M059J (cell line): Measurements from ENCODE around the gene VN1R2. TPM values are rescaled to one million over a fixed set of nuclear protein-coding genes. Genes with fewer than 3 reads are reported as not detected.
"Not testable (repeated sequence)": the region's sequence is repeated elsewhere in the genome, so short reads cannot be mapped to it uniquely, and the experiment has no call there.

Experiments
- DNase-seq: peaks from one replicate; pipeline ENCODE4 v3.0.0-alpha.2; 2012; ENCODE audit warnings: low read depth
- total RNA-seq: library from RNA; depleted of rRNA; stranded (reverse); fragments of >200 nt; shearing (Covaris generic); gene quantifications from 2 replicates; pipeline ENCODE4 v1.2.3, GENCODE V29; 2014; rRNA removed

Gene VN1R2, protein sequence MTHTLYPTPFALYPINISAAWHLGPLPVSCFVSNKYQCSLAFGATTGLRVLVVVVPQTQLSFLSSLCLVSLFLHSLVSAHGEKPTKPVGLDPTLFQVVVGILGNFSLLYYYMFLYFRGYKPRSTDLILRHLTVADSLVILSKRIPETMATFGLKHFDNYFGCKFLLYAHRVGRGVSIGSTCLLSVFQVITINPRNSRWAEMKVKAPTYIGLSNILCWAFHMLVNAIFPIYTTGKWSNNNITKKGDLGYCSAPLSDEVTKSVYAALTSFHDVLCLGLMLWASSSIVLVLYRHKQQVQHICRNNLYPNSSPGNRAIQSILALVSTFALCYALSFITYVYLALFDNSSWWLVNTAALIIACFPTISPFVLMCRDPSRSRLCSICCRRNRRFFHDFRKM
- not detected in 2 replicates for total RNA-seq

DNA sequence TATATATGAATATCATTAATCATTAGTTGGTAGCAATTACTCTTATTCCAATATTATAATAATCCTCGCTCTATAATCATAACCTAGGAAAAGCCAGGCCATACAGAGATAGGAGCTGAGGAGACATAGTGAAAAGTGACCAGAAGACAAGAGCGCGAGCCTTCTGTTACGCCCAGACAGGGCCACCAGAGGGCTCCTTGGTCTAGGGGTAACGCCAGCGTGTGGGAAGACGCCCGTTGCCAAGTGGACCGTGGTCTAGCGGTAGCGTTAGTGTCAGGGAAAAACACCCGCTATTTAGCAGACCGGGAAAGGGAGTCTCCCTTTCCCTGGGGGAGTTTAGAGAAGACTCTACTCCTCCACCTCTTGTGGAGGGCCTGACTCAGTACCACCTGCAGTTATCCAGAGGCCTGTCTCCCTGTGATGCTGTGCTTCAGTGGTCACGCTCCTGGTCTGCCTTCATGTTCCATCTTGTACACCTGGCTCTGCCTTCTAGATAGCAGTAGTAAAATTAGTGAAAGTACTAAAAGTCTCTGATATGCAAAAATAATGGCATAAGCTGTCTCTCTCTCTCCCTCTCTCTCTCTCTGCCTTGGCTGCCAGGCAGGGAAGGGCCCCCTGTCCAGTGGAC is at the start of gene VN1R2:
TSS of gene VN1R2 (plus strand) at position 578 of the 628 bp plus-strand sequence. CDS start 84 bp downstream, outside the sequence.
- DNase-seq: not testable (repeated sequence)

DNA sequence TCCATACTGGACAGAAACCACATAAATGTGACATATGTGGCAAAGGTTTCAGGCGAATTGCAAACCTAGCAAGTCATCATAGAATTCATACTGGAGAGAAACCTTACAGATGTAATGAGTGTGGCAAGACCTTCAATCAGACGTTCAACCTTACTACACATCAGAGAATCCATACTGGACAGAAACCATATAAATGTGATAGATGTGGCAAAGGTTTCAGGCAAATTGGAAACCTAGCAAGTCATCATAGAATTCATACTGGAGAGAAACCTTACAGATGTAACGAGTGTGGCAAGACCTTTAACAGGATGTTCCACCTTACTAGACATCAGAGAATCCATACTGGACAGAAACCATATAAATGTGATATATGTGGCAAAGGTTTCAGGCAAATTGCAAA is 46.5 kb upstream of the VN1R2 start:
- DNase-seq: not testable (repeated sequence)

DNA sequence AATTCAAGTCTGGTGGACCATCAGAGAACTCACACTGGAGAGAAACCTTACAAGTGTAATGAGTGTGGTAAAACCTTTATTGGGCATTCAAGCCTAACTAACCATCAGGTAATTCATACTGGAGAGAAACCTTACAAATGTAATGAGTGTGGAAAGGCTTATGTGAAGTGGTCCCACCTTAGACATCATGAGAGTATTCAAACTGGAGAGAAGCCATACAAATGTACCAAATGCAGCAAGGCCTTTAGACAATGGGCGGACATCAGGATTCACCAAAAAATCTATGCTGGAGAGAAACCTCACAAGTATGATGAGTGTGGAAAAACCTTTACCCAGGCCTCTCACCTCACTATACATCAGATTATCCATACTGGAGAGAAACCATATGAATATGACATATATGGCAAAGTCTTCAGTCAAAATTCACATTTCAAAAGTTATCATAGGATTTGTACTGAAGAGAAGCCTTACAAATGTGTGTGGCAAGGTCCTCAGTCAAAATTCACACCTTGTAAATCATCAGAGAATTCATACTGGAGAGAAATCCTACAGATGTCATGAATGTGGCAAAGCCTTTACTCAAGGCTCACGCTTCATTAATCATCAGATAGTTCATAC is 45.3 kb upstream of the VN1R2 start:
- DNase-seq: no peak

DNA sequence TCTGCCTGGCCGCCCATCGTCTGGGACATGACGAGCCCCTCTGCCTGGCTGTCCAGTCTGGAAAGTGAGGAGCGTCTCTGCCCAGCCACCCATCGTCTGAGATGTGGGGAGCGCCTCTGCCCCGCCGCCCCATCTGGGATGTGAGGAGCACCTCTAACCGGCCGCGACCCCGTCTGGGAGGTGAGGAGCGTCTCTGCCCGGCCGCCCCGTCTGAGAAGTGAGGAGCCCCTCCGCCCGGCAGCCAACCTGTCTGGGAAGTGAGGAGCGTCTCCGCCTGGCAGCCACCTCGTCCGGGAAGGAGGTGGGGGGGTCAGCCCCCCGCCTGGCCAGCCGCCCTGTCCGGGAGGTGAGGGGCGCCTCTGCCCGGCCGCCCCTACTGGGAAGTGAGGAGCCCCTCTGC is 35.4 kb upstream of the VN1R2 start:
- not testable (repeated sequence) for DNase-seq

DNA sequence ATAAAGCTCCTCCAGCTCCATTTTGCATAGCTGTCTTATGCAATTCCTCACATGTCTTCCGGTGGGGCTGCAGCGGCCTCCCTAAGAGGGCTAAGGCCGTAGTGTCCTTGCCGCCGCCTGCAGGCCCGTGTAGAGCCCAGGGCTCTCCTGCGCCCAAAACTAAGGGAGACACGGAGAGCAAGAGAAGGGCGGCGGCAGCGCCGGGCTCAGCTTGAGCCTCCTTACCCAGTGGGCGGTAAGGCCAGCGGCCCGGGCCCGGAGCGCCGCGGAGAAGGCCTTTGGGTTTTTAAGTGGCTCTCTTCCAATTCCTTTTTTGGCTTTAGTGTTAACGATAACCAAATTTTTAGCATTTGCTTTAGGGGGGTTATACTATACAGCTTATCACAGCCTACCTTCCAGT is 33.5 kb upstream of the VN1R2 start:
- DNase-seq: no peak

DNA sequence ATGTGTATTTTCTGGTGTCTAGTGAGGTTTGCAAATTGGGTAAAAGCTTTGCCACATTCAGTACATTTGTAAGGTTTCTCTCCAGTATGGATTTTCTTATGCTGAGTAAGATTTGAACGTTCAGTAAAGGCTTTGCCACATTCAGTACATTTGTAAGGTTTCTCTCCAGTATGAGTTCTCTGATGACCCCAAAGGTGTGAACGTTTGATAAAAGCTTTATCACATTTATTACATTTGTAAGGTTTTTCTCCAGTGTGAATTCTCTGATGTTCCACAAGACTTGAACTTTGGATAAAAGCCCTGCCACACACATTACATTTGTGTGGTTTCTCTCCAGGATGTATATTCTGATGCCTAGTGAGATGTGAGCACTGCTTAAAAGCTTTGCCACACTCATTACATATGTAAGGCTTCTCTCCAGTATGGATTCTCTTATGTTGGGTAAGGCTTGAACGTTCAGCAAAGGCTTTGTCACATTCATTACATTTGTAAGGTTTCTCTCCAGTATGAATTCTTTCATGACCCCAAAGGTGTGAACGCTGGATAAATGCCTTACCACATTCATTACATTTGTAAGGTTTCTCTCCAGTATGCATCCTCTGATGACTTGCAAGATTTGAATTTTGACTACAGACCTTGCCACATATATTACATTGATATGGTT is 20.8 kb upstream of the VN1R2 start:
- no peak for DNase-seq

DNA sequence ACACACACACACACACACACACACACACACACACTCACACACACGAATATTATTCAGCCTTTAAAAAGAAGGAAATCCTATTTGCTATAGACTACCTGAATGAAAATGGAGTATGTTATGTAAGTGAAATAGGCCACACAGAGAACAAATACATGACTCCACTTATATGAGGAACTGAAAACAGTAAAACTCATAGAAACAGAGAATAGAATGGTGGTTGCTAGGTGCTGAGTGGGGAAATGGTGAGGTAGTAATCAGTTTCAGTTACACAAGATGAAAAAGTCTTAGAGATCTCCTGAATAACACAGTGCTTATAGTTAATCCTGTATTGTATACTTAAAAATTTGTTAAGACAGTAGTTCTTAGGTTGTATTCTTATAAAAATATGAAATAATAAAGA is 11.6 kb upstream of the VN1R2 start:
- no peak for DNase-seq

DNA sequence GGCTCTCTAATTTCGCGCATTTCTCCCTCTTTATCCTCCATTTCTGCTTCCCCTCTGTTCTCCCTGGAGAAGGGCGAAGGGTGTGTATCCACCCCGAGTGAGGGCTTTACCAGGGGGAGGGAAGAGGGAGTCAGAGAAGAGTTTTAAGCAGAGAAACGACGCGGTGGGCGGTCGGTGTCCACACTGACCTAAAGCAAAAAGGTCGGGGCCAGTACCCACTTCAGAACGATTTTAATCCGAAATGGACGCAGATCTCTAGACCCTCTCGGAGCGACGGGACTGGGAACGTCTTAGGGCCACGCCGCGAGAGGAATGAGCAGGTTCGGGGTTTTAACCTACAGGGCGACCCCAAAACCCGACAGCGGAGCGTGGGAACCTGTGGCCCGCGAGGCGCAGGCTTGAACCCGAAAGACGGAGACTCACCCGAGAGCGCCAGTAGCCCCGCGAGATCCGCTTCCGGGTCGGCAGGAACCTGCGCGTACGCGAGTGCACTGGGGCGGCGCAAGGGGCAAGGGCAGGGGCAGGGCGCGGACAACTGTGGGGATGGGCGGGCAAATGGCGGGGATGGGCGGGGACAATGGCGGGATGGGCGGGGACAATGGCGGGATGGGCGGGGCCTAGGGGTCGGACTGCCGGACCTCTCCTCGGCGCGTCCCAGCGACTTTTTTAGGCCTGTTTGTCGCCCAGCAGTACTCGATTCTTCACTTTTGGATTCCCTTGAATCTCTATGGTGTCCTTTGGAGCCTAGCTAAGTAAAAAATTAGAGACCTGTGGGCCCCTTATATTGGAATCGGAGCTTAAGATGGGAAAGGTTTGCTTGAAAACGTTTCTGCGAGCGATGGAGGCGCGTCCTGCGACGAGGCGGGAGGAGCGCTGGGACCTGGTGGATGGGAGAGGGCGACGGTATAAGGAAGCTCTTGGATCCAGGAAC is 3.4 kb upstream of the VN1R2 start, which contains the start of gene ZNF677:
TSS of gene ZNF677 (minus strand) at position 463 of the 931 bp plus-strand sequence. CDS start 3,323 bp downstream, outside the sequence.
- peak; percentile 70 for DNase-seq

DNA sequence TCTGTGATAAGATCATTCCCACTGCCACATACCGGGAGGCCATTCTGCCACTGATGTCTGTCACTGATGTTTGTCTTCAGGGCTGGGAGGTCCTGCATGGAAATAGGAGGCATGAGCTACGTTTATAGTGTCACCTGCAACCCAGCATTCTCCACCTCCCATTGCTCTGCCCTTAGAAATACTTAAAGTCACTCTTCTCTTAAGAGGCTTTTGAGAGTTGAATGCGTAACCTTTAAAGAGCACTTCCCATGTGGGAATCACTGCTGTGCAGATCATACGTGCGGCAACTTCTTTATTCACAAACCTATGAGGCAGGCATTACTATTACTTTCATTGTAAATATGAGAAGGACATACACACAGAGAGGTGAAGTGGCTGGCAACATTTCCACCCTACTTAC is 9.5 kb downstream of the VN1R2 start, which contains the start of gene VN1R4:
TSS of gene VN1R4 (minus strand) at position 101 of the 400 bp plus-strand sequence. CDS start at position 43, 58 bp downstream.
- not testable (repeated sequence) for DNase-seq

DNA sequence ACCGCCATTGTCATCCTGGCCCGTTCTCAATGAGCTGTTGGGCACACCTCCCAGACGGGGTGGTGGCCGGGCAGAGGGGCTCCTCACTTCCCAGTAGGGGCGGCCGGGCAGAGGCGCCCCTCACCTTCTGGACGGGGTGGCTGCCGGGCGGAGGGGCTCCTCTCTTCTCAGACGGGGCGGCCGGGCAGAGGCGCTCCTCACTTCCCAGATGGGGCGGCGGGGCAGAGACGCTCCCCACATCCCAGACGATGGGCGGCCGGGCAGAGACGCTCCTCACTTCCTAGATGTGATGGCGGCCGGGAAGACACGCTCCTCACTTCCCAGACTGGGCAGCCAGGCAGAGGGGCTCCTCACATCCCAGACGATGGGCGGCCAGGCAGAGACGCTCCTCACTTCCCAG is 11.8 kb downstream of the VN1R2 start:
- DNase-seq: not testable (repeated sequence)

DNA sequence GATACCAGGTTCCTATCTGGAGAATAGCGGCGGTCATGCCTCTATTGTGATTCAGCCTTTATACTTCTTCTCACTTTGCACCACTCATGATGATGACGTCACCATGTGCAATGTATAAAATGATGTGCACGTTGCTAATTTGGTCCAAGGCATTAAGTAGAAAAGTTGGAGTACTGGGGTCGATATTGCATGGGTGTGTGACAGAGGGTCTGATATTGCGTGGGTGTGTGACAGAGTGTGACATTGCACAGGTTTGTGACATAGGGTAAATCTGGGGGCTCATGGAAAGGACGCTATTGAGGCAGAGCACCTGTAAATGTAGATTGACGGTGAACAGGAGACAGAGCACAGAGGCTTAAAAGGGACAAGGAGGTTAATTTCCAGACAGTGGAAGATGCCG is 14.0 kb downstream of the VN1R2 start:
- DNase-seq: no peak

DNA sequence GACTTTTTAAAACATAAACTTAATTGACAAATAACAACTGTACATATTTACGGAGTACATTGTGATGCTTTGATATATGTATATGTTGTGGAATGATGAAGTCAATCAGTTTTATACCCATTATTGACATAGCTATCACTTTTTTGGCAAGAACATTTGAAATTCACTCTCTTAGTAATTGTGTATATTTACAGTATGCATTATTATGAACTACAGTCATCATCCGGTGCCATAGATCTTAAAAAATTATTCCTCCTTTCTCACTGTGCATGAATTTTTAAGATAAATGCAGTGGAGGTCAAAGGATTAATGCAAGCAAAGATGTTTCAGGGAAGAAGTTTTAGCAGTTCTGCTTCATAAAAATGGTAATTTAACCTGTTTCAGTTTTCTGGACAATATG is 17.4 kb downstream of the VN1R2 start:
- DNase-seq: no peak

DNA sequence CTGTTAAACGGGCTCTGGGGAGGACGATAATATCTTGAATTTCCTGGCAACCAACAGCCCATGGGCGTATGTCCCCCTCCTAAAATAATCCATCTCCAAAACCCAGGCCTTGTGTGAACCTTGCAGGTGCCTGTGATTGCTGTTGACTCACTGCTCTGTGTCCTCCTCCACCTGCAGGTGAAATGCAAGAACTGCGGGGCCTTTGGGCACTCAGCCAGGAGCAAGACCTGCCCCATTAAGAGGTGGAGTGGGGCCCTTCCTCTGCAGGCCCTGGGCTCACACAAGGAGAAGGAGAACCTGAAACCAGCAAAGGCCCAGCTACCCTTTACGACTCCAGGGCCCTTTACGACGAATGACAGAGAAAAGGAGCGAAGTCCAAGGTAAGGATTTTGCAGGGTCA is 23.9 kb downstream of the VN1R2 start:
- not testable (repeated sequence) for DNase-seq

DNA sequence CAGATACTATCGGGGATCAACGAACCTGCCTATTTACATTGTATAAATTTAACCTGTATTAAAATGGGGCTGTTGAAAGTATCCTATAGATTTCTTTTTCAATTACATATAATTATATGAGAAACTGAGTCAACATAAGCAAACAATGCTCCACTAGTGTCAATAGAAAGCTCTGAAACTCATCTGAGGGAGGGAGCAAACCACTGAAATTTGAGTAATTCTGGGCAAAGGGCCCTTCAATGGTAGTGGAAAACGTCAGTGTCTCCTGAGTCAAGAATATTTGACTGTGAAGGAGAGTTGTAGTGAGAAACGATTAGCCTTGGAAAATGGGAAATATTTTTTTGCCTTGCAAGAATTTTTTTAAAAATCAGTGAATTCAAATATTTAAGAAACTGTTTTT is 27.0 kb downstream of the VN1R2 start:
- no peak for DNase-seq

DNA sequence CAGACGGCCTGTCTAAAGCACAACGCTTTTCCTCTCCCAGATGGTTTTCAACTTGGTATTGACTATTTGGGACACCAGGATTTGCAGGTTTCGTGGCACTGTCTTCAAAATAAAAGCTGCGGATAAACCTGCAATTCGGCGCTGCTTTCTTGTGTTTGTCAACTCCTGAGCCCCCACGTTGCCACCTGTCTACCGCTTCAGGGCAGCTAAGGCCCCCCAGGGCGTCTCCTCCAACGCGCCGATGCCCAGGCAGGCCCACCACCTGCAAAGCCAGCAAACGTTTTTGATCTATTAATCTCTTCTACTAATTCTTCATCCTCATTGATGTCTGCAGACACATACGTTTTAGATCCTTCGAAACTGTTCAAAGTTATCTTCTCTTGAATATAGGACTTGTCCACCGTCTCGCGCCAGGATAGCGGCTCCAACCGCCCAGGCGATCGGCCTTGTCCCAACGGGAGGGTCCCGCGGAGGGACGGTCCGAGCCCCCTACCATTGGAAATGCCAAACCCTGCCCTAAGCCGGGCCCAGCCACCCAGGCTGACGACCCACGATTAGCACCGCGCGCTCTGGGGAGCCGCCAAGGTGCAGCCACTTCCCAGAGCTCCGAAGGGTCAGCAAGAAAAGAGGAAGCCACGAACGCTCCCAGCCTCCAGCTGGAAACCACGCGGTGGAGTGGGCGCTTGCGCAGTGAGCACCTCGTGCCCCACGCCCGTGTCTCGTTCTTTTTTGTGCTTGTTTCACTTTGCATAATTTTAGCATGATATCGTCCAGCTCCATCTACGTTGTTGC is 32.9 kb downstream of the VN1R2 start:
- no peak for DNase-seq

DNA sequence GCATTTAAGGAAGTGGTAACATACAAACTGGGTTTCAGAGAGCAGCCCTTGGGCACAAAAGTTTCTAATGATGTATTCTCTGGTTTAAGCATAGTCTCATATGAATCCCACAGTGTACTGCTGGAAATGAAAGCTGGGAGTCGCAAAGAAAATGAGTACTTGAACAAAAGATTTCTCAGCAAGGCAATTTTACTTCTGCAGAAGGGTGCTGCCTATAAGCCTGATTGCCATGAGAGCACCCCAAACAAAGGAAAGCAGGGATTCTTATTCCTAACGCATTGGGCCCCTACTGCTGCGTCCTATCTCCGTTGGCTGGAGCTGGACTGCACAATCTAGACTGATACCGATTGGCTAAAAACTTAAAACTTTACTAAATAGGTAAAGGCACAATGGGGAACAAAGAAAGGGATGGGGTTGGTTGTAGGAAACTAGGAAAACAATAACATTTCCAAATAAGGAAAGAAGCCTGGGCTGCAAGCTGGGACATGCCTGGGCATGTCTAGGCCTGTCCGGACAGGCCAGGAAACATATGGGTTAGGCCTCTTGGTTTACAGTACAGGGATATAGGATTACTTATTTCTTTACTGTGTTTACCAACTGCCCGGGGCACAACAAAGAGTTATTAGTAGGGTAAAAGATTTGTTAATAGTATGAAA is 36.8 kb downstream of the VN1R2 start:
- no peak for DNase-seq

DNA sequence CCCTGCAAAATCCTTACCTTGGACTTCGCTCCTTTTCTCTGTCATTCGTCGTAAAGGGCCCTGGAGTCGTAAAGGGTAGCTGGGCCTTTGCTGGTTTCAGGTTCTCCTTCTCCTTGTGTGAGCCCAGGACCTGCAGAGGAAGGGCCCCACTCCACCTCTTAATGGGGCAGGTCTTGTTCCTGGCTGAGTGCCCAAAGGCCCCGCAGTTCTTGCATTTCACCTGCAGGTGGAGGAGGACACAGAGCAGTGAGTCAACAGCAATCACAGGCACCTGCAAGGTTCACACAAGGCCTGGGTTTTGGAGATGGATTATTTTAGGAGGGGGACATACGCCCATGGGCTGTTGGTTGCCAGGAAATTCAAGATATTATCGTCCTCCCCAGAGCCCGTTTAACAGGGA is 43.2 kb downstream of the VN1R2 start:
- not testable (repeated sequence) for DNase-seq

DNA sequence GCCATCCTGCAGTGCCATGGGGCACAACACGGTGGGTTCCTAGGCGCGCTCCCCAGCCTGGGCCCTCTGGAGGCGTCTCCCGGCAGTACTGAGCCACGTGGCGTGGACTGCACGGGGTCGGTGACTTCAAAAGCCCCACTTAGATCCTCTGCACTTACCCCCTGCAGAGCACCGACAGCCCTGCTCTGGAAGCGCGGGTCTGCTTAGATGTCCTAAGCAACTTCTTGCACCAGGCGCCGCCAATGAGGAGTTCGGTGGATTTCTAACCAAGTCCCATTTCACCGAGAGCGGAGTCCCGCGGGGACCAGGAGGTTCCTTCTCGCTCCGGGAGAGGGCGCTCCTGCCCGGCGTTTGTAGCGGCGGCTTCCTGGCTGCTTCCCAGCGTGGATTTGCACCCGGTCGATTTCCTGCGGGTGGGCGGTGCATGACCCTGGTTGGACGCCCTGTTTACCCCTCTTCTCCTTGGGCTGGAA is 50.3 kb downstream of the VN1R2 start:
- no peak for DNase-seq
